Right lobe of liver (tissue), 6 donors: ENCODE data around the gene SLC2A3. TPM values are rescaled to one million over a fixed set of nuclear protein-coding genes. Genes with fewer than 3 reads are reported as not detected.
"Not testable (repeated sequence)": the region's sequence is repeated elsewhere in the genome, so short reads cannot be mapped to it uniquely, and the experiment has no call there.

Source experiments
- ATAC-seq, 4 donors: fragments of 200-7000 bp; cut with Tn5 transposase; one replicate each; pipeline ENCODE4 v1.9.1; 2020; ENCODE audit warnings: mild to moderate bottlenecking in 4 of 4, moderate library complexity in 4 of 4
- DNase-seq, 3 donors: peaks; one replicate each; pipeline ENCODE4 v3.0.0-alpha.2; 2020
- H3K27ac ChIP-seq, 3 donors: fragments of 200-600 bp; one replicate each; pipeline ENCODE4 v1.8.0; 2022
- H3K27me3 ChIP-seq, 2 donors: fragments of 200-600 bp; one replicate each; pipeline ENCODE4 v1.8.0; 2022
- H3K36me3 ChIP-seq, 4 donors: fragments of 200-600 bp; sonication (generic) in 1 of 4; one replicate each; pipeline versions ENCODE4 v1.5.1 to v1.8.0; 2017 to 2022; ENCODE audit warnings: control low read depth in 1 of 4
- H3K4me1 ChIP-seq, 4 donors: fragments of 200-600 bp; sonication (generic) in 1 of 4; one replicate each; pipeline versions ENCODE4 v1.5.1 to v1.8.0; 2017 to 2022; ENCODE audit warnings: control low read depth in 1 of 4
- H3K4me3 ChIP-seq, 3 donors: fragments of 200-600 bp; one replicate each; pipeline ENCODE4 v1.8.0; 2022
- H3K9me3 ChIP-seq, 4 donors: fragments of 200-600 bp; sonication (generic) in 1 of 4; one replicate each; pipeline versions ENCODE4 v1.5.1 to v1.8.0; 2017 to 2022; ENCODE audit warnings: control low read depth in 1 of 4
- POLR2A ChIP-seq: fragments of 450-650 bp; IDR thresholded peaks from one replicate; pipeline ENCODE4 v1.6.1; 2017; ENCODE audit warnings: antibody characterized with exemption, mild to moderate bottlenecking
- WGBS: methylation state at CpG from one replicate; pipeline ENCODE4 v1.1.6; 2018; ENCODE audit warnings: low coverage, low lambda C conversion rate; ENCODE audit not compliant: insufficient coverage; ENCODE audit errors: missing lambda C conversion rate; 5-methylcytosine and 5-hydroxymethylcytosine counted together
- intact Hi-C, 2 donors: fragments of 100-400 bp; cut with DNase I; formaldehyde crosslinking; loops; one replicate each; pipeline versions ENCODE4 v1.11.2 to v1.14.1; 2022
- total RNA-seq, 6 experiments: library from RNA; depleted of rRNA in 2 of 6; stranded (reverse); fragments of >200 nt in 2 of 6; fragmentation: NEBNext Ultra II Directional in 3 of 6; extraction: Animal tissue kit (Norgen Biotek cat#: 25700) in 3 of 6; gene quantifications; one replicate each; pipeline versions ENCODE4 v1.1.0 to v1.2.4, GENCODE V29; 2016 to 2023
- TF ChIP-seq, protein P1 (sequence below), 4 donors: fragments of 200-600 bp in 3 of 4; fragments of 450-650 bp in 1 of 4; IDR thresholded peaks; one replicate each; pipeline versions ENCODE4 v1.5.1 to v1.8.0; 2016 to 2022; ENCODE audit warnings: antibody characterized with exemption in 4 of 4, mild to moderate bottlenecking in 2 of 4
- donor health status: DM: no; HTN: yes; CAD: no.
- donor health status: DM: no; HTN: no; CAD: no.
- donor health status: DM: no; HTN: no; CAD: no.
- donor health status: DM: no; HTN: yes; CAD: no.
- donor health status: DM: no; HTN: yes; CAD: no.

The SLC2A3 gene
- total RNA-seq, 6 experiments from 2014 or later, result 6.6 to 53.5 (median 8.4) TPM

DNA sequence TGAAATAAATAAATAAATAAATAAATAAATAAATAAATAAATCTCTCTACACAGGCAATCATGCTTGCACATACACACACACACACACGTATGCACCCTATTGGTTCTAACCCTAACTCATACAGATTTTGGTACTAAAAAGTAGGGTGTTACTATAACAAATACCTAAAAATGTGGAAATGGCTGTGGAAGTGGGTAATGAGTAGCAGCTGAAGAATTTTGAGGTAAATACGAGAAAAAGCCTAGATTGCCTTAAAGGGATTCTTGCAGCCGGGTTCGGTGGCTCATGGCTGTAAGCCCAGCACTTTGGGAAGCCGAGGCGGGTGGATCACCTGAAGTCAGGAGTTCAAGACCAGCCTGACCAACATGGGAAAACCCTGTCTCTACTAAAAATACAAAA is 15.7 kb upstream of the SLC2A3 start:
- H3K27me3 ChIP-seq, result no peaks in the 10 kb centered on the region
- intact Hi-C loops, result no loop called here
- WGBS, result 69% methylated on average over 4 of the region's 6 CpGs
- no peak for ATAC-seq
- no peaks in the 10 kb centered on the region for H3K9me3 ChIP-seq
- peak in 1 of 3 donors; percentile 36 for DNase-seq
- H3K4me3 ChIP-seq, result no peak overlapping the region
- H3K27ac ChIP-seq, result no peak overlapping the region
- no peaks in the 10 kb centered on the region for H3K36me3 ChIP-seq
- TF ChIP-seq, protein P1, sequence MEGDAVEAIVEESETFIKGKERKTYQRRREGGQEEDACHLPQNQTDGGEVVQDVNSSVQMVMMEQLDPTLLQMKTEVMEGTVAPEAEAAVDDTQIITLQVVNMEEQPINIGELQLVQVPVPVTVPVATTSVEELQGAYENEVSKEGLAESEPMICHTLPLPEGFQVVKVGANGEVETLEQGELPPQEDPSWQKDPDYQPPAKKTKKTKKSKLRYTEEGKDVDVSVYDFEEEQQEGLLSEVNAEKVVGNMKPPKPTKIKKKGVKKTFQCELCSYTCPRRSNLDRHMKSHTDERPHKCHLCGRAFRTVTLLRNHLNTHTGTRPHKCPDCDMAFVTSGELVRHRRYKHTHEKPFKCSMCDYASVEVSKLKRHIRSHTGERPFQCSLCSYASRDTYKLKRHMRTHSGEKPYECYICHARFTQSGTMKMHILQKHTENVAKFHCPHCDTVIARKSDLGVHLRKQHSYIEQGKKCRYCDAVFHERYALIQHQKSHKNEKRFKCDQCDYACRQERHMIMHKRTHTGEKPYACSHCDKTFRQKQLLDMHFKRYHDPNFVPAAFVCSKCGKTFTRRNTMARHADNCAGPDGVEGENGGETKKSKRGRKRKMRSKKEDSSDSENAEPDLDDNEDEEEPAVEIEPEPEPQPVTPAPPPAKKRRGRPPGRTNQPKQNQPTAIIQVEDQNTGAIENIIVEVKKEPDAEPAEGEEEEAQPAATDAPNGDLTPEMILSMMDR (IDR thresholded peaks at IDR 0.05), result no peak
- TF ChIP-seq POLR2A, result no peak
- H3K4me1 ChIP-seq, result no peaks in the 10 kb centered on the region

DNA sequence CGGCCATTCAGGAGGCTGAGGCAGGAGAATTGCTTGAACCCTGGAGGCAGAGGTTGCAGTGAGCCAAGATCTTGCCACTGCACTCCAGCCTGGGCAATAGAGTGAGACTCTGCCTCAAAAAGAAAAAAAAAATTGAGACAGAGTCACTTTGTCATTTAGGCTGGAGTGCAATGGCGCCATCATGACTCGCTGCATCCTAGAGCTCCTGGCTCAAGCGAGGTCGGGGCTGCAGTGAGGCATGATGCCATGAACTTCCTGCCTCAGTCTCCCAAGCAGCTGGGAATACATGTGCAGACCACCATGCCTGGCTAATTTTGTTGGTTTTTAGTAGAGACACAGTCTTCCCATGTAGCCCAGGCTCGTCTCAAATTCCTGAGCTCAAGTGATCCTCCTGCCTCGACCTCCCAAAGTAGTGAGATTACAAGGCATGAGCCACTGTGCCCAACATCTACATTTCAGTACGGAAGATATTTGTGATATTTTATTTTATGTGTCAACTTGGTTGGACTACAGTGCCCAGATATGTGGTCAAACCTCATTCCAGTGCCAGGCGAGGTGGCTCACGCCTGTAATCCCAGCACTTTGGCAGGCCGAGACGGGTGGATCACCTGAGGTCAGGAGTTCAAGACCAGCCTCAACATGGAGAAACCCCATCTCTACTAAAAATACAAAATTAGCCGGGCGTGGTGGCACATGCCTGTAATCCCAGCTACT is 14.4 kb upstream of the SLC2A3 start:
- H3K27ac ChIP-seq, H3K4me3 ChIP-seq, H3K9me3 ChIP-seq, ATAC-seq, H3K36me3 ChIP-seq, H3K27me3 ChIP-seq, H3K4me1 ChIP-seq, intact Hi-C loops: not testable (repeated sequence)
- 92% methylated on average over 10 of the region's 14 CpGs for WGBS
- DNase-seq, result peak in 1 of 3 donors; percentile 24

DNA sequence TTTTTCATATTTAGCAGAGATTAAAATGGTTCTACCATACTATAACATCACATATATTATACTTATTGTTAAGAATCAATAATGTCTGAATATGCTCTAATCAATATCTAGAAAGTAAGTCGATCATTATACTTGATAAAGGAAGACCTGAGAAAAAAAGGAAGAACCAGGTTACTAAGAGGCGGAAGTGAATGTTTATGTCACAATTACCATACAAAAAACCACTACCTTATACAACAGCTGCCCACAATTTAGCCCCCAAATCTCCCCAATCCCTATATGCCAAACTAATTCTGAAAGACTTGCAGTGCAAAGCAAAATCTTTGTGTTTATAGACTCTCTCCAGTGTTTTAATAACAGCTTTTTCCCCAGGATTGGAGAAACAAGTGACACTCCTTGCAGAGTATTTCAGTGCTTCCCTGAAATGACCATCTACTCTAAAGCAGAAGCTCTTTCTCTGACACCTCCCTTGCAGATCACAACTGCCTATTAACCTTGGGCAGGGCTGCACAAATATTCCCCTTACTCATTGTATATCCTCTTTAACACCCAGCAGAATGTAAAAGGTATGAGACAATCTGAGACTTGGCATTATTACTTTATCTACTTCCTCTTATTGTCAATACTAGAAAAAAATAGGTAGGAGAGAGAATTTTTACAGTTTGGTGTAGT is 12.7 kb upstream of the SLC2A3 start:
- Histone ChIP-seq H3K4me1 (no peaks in the 10 kb centered on the region), H3K27ac (no peak overlapping the region), H3K27me3 (no peaks in the 10 kb centered on the region), H3K36me3 (no peaks in the 10 kb centered on the region), H3K4me3 (no peak overlapping the region), H3K9me3 (no peaks in the 10 kb centered on the region)
- TF ChIP-seq, protein P1 (IDR thresholded peaks at IDR 0.05), result no peak
- TF ChIP-seq POLR2A, result no peak
- ATAC-seq (peak in 2 of 4 donors; percentile 29 to 44), DNase-seq (no peak)
- 44% methylated on average over 2 of the region's 2 CpGs for WGBS
- intact Hi-C loops, result no loop called here

DNA sequence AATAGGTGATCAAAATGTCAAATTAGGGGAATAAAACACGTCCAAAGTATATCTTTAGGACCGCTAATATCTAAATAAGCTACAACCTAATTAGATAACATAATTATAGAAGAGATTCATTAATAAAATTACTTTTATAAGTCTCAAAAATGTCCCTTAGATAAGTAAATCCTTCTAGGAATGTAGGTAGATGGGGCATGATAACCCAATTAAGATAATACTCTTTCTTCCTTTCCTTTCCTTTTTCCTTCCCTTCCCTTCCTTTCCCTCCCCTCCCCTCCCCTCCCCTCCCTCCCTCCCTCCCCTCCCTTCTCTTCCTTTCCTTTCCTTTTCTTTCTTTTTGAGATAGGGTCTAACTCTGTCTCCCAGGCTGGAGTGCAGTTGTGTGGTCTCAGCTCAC is 11.0 kb upstream of the SLC2A3 start:
- Histone ChIP-seq H3K4me1 (no peaks in the 10 kb centered on the region), H3K9me3 (no peaks in the 10 kb centered on the region), H3K36me3 (no peaks in the 10 kb centered on the region), H3K27ac (no peak overlapping the region), H3K4me3 (no peak overlapping the region), H3K27me3 (no peaks in the 10 kb centered on the region)
- no peak for DNase-seq
- 65% methylated on average over 2 of the region's 2 CpGs for WGBS
- no peak for TF ChIP-seq POLR2A
- TF ChIP-seq, protein P1 (IDR thresholded peaks at IDR 0.05), result no peak
- intact Hi-C loops, result no loop called here
- no peak for ATAC-seq

DNA sequence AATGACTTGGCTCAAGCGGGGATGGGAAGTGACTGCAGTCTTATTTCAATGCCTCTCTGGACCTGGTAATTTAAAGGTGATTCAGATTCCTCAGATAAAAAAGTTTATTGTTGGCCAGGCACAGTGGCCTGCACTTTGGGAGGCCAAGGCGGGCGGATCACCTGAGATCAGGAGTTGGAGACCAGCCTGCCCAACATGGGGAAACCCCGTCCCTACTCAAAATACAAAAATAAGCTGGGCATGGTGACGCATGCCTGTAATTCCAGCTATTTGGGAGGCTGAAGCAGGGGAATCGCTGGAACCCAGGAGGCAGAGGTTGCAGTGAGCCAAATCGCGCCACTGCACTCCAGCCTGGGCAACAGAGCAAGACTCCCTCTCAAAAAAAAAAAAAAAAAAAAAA is 8.8 kb upstream of the SLC2A3 start:
- intact Hi-C loops, H3K4me3 ChIP-seq, H3K9me3 ChIP-seq, H3K27me3 ChIP-seq, H3K27ac ChIP-seq, H3K4me1 ChIP-seq, DNase-seq, ATAC-seq, H3K36me3 ChIP-seq: not testable (repeated sequence)
- 89% methylated on average over 5 of the region's 8 CpGs for WGBS
